Endothelial cell of umbilical vein (primary cell): ENCODE data around the gene GLYATL1. TPM values are rescaled to one million over a fixed set of nuclear protein-coding genes. Genes with fewer than 3 reads are reported as not detected.

Experiments used
- BruUV-seq: library from RNA; stranded (reverse); fragments of 400-500 nt; replicated peaks from 2 replicates; lab custom pipeline; 2021; lab: Mats Ljungman, UMichigan
- CTCF ChIA-PET: fragments of 300-600, 350-600 bp; sonication (Branson Sonifier 250); formaldehyde crosslinking; loops from one replicate; lab custom pipeline; 2021; ENCODE audit warnings: antibody characterized with exemption, inconsistent platforms; lab: Charles Lee
- POLR2A ChIA-PET: fragments of 300-600, 350-600 bp; sonication (Branson Sonifier 250); formaldehyde crosslinking; loops from one replicate; lab custom pipeline; 2021; ENCODE audit warnings: antibody characterized with exemption, inconsistent platforms; lab: Charles Lee
- DNase-seq: peaks from one replicate; pipeline ENCODE4 v3.0.0-alpha.2; 2011; ENCODE audit warnings: low read depth, low spot score
- FAIRE-seq: peaks from 2 replicates; lab custom pipeline; 2011; peaks lifted over from hg19 to GRCh38; lab: Jason Lieb, UNC
- H2AFZ ChIP-seq: 2 replicates; pipeline ENCODE4 v1.6.0; 2012; ENCODE audit warnings: low read depth, low read length, control low read depth, inconsistent platforms
- H3K27ac ChIP-seq: 2 replicates; pipeline ENCODE4 v1.5.1; 2011; ENCODE audit warnings: low read depth, mild to moderate bottlenecking, control low read depth, low read length, moderate library complexity; ENCODE audit not compliant: insufficient read depth
- H3K27me3 ChIP-seq, 2 experiments: 2 replicates each; pipeline versions ENCODE4 v1.6.0 to v1.6.1; 2011; ENCODE audit warnings: low read length in 2 of 2, mixed read lengths in 1 of 2; ENCODE audit not compliant: control insufficient read depth in 2 of 2, insufficient read depth in 2 of 2
- H3K36me3 ChIP-seq, 2 experiments: 2 replicates in 1 of 2; 3 replicates in 1 of 2; pipeline ENCODE4 v1.5.1; 2011; ENCODE audit warnings: low read length in 2 of 2, mild to moderate bottlenecking in 1 of 2, moderate library complexity in 1 of 2; ENCODE audit not compliant: control insufficient read depth in 2 of 2, insufficient read depth in 2 of 2; ENCODE audit errors: extremely low read depth in 1 of 2
- H3K4me1 ChIP-seq: 3 replicates; pipeline ENCODE4 v1.5.1; 2011; ENCODE audit warnings: mild to moderate bottlenecking, low read length; ENCODE audit not compliant: control insufficient read depth, insufficient read depth; ENCODE audit errors: extremely low read depth
- H3K4me2 ChIP-seq: 2 replicates; pipeline ENCODE4 v1.6.1; 2011; ENCODE audit warnings: low read length, control low read depth, mixed read lengths; ENCODE audit not compliant: insufficient read depth
- H3K4me3 ChIP-seq, 3 experiments: fragments of 200-600 bp in 1 of 3; sonication (generic), shearing (Covaris generic) in 1 of 3; replicated peaks in 1 of 3; 2 replicates each; pipeline ENCODE4 v1.5.1; 2011 to 2016; ENCODE audit warnings: control low read depth in 3 of 3, low read length in 3 of 3, mild to moderate bottlenecking in 2 of 3, inconsistent platforms in 1 of 3, low read depth in 1 of 3, moderate library complexity in 1 of 3; ENCODE audit not compliant: insufficient read depth in 1 of 3
- H3K79me2 ChIP-seq: 2 replicates; pipeline ENCODE4 v1.6.0; 2012; ENCODE audit warnings: low read length, inconsistent platforms; ENCODE audit not compliant: control insufficient read depth, insufficient read depth
- H3K9ac ChIP-seq: replicated peaks from 2 replicates; pipeline ENCODE3; 2011; ENCODE audit warnings: low read length, control low read depth; ENCODE audit not compliant: insufficient read depth; ENCODE audit errors: extremely low read depth
- H3K9me1 ChIP-seq: replicated peaks from 3 replicates; pipeline ENCODE4 v1.6.0; 2011; ENCODE audit warnings: mild to moderate bottlenecking, low read length; ENCODE audit not compliant: control insufficient read depth, insufficient read depth; ENCODE audit errors: extremely low read depth
- H3K9me3 ChIP-seq: replicated peaks from 2 replicates; pipeline ENCODE4 v1.5.1; 2012; ENCODE audit warnings: low read length, inconsistent platforms; ENCODE audit not compliant: control insufficient read depth, insufficient read depth
- H4K20me1 ChIP-seq: replicated peaks from 2 replicates; pipeline ENCODE3; 2011; ENCODE audit warnings: mild to moderate bottlenecking, low read length; ENCODE audit not compliant: control insufficient read depth, insufficient read depth; ENCODE audit errors: extremely low read depth
- EZH2 ChIP-seq: IDR thresholded peaks from 2 replicates; pipeline ENCODE4 v1.6.1; 2012; ENCODE audit warnings: borderline replicate concordance, low read depth, mild to moderate bottlenecking, moderate library complexity, low read length, inconsistent platforms; ENCODE audit not compliant: severe bottlenecking
- FOS ChIP-seq: IDR thresholded peaks from 2 replicates; pipeline ENCODE4 v1.6.1; 2011; ENCODE audit warnings: mild to moderate bottlenecking, low read length, moderate library complexity, borderline replicate concordance; ENCODE audit not compliant: insufficient read depth
- GATA2 ChIP-seq: IDR thresholded peaks from 2 replicates; pipeline ENCODE4 v1.7.0; 2011; ENCODE audit warnings: low read depth, mild to moderate bottlenecking, moderate library complexity, mixed read lengths, low read length; ENCODE audit not compliant: insufficient read length, insufficient read depth
- JUN ChIP-seq: IDR thresholded peaks from 2 replicates; pipeline ENCODE4 v1.6.1; 2011; ENCODE audit warnings: borderline replicate concordance, low read depth; ENCODE audit not compliant: insufficient read length, insufficient read depth
- MAX ChIP-seq: IDR thresholded peaks from 2 replicates; pipeline ENCODE4 v1.6.1; 2011; ENCODE audit not compliant: insufficient read depth, insufficient read length
- MYC ChIP-seq: IDR thresholded peaks from one replicate; pipeline ENCODE4 v1.6.1; 2011; ENCODE audit warnings: mild to moderate bottlenecking, low read depth, low read length
- POLR2A ChIP-seq: IDR thresholded peaks from 2 replicates; pipeline ENCODE4 v1.6.1; 2012; ENCODE audit warnings: low read depth, mild to moderate bottlenecking, control low read depth, low read length
- POLR2AphosphoS5 ChIP-seq: IDR thresholded peaks from 2 replicates; pipeline ENCODE4 v1.6.1; 2012; ENCODE audit warnings: low read depth, mild to moderate bottlenecking, control low read depth, low read length, moderate library complexity; ENCODE audit not compliant: insufficient read depth
- dilution Hi-C: fragments of 300-500 bp; cut with MboI; formaldehyde crosslinking; loops from one replicate; pipeline ENCODE4 v1.15.0; 2019; ENCODE audit warnings: low sequenced_read_pairs; ENCODE audit not compliant: extremely low pct_ligation_motif_present
- intact Hi-C: fragments of 100-400 bp; cut with micrococcal nuclease; formaldehyde crosslinking; loops from one replicate; pipeline ENCODE4 v1.10.0; 2022
- polyA plus RNA-seq, 4 experiments: library from polyadenylated mRNA; depleted of rRNA in 3 of 4; stranded (reverse) in 3 of 4; unstranded in 1 of 4; fragments of >200 nt; gene quantifications; 2 replicates each; pipeline versions ENCODE4 v1.2.1 to v1.2.3, GENCODE V29; 2011 to 2012; ENCODE audit warnings: missing spikeins in 1 of 4
- total RNA-seq: library from RNA; stranded (reverse); gene quantifications from 2 replicates; pipeline ENCODE4 v1.2.3, GENCODE V29; 2021
- TF ChIP-seq, protein P1 (sequence below), 2 donors: IDR thresholded peaks; 1 replicate in 1 of 2; 2 replicates in 1 of 2; pipeline ENCODE4 v1.5.1; 2011; ENCODE audit warnings: low read length in 2 of 2, mild to moderate bottlenecking in 2 of 2, moderate library complexity in 2 of 2, control low read depth in 1 of 2, inconsistent platforms in 1 of 2, low read depth in 1 of 2; ENCODE audit not compliant: insufficient read depth in 1 of 2; ENCODE audit errors: extremely low read depth in 1 of 2

The GLYATL1 gene
- total and polyA plus RNA-seq, 2 donors (not counting 3 experiments of a cell fraction or from before 2014, with no cell fraction given): not detected

DNA sequence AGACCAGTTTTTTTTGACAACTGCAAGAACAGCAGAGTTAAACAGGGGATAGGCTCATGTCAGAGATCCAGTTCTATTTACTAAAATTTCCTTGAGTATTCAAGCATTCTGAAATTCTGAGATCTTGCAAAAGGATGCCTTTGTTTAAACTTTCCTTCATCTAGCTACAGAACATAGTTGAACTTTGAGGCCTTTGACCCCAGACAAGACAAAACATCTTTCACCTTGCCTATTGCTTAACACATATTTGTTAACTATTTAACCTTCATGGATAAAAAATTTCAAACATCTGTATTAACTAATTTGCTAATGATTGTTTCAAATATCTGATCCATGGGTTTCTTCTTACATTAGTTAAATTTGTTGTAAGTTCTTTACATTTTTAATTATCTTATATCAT is 38.2 kb downstream of the GLYATL1 start:
- CTCF ChIA-PET: no interaction called here
- no peak overlapping the region for H3K27ac ChIP-seq
- H3K9me3 ChIP-seq: no peaks in the 10 kb centered on the region
- dilution Hi-C loops (no loop called here), intact Hi-C loops (no loop called here)
- no peaks in the 10 kb centered on the region for H3K36me3 ChIP-seq
- no peaks in the 10 kb centered on the region for H3K4me1 ChIP-seq
- H2AFZ ChIP-seq: no peak overlapping the region
- no peaks in the 10 kb centered on the region for H3K27me3 ChIP-seq
- DNase-seq (no peak), FAIRE-seq (no peak)
- no peak overlapping the region for H3K9ac ChIP-seq
- no peak overlapping the region for H3K4me3 ChIP-seq
- TF ChIP-seq MYC (no peak), FOS (no peak), POLR2A (no peak), EZH2 (no peak), GATA2 (no peak), MAX (no peak), POLR2AphosphoS5 (no peak), JUN (no peak)
- TF ChIP-seq, protein P1, sequence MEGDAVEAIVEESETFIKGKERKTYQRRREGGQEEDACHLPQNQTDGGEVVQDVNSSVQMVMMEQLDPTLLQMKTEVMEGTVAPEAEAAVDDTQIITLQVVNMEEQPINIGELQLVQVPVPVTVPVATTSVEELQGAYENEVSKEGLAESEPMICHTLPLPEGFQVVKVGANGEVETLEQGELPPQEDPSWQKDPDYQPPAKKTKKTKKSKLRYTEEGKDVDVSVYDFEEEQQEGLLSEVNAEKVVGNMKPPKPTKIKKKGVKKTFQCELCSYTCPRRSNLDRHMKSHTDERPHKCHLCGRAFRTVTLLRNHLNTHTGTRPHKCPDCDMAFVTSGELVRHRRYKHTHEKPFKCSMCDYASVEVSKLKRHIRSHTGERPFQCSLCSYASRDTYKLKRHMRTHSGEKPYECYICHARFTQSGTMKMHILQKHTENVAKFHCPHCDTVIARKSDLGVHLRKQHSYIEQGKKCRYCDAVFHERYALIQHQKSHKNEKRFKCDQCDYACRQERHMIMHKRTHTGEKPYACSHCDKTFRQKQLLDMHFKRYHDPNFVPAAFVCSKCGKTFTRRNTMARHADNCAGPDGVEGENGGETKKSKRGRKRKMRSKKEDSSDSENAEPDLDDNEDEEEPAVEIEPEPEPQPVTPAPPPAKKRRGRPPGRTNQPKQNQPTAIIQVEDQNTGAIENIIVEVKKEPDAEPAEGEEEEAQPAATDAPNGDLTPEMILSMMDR (IDR thresholded peaks at IDR 0.05; ENCODE audit: extremely low read depth in 1 of 2, insufficient read depth in 1 of 2, low read depth in 1 of 2, low read length in 2 of 2): no peak
- H3K79me2 ChIP-seq: no peaks in the 10 kb centered on the region
- H3K4me2 ChIP-seq: no peak overlapping the region
- no peaks in the 10 kb centered on the region for H3K9me1 ChIP-seq
- no peaks in the 10 kb centered on the region for H4K20me1 ChIP-seq
- POLR2A ChIA-PET: no interaction called here
- no TSS peak for BruUV-seq
